GM18507 (cell line): ENCODE data around the gene PAFAH1B2.
"Not testable (repeated sequence)": the region's sequence is repeated elsewhere in the genome, so short reads cannot be mapped to it uniquely, and the experiment has no call there.

Experiments
- DNase-seq: peaks from one replicate; pipeline ENCODE4 v3.0.0; 2011; ENCODE audit warnings: low read depth; ENCODE audit not compliant: insufficient read length; ENCODE audit errors: extremely low spot score
- FAIRE-seq: peaks from 2 replicates; lab custom pipeline; 2011; peaks lifted over from hg19 to GRCh38; lab: Jason Lieb, UNC

Gene PAFAH1B2

GRCh38 chr11:117170210-117170609 is 26.1 kb downstream of the PAFAH1B2 start:
- DNase-seq = no peak
- no peak for FAIRE-seq

- FAIRE-seq (no peak), DNase-seq (no peak)
Measured at GRCh38 chr11:117171007-117171403, 26.9 kb downstream of the PAFAH1B2 start.

- FAIRE-seq = no peak
- no peak for DNase-seq
Measured at GRCh38 chr11:117171404-117172061, 27.4 kb downstream of the PAFAH1B2 start.

GRCh38 chr11:117172724-117173421 is 28.8 kb downstream of the PAFAH1B2 start:
- no peak for FAIRE-seq
- DNase-seq = no peak

GRCh38 chr11:117175104-117175503 is 31.0 kb downstream of the PAFAH1B2 start:
- FAIRE-seq (no peak), DNase-seq (no peak)

GRCh38 chr11:117175781-117176180 is 31.7 kb downstream of the PAFAH1B2 start:
- DNase-seq (no peak), FAIRE-seq (no peak)

- no peak for DNase-seq
- FAIRE-seq = no peak
Measured at GRCh38 chr11:117176186-117176585, 32.1 kb downstream of the PAFAH1B2 start.

GRCh38 chr11:117177534-117178209 is 33.6 kb downstream of the PAFAH1B2 start:
- no peak for FAIRE-seq

GRCh38 chr11:117178210-117179034 is 34.3 kb downstream of the PAFAH1B2 start, which contains the start of gene SIDT2:
Gene SIDT2 (plus strand): TSS chr11:117178743. CDS start chr11:117179264, 521 bp downstream.
- peak; percentile 85 for DNase-seq
- peak; percentile 96 for FAIRE-seq

More at GRCh38 chr11:117177534-117178209, 33.6 kb downstream of the PAFAH1B2 start:
- no peak for DNase-seq

- DNase-seq = no peak
- peak; percentile 83 for FAIRE-seq
Measured at GRCh38 chr11:117179048-117179999, 35.2 kb downstream of the PAFAH1B2 start.

- DNase-seq = no peak
Measured at GRCh38 chr11:117180020-117180419, 35.9 kb downstream of the PAFAH1B2 start.

GRCh38 chr11:117180661-117181585 is 36.8 kb downstream of the PAFAH1B2 start:
- FAIRE-seq (peak; percentile 91), DNase-seq (peak; percentile 58)

More at GRCh38 chr11:117180020-117180419, 35.9 kb downstream of the PAFAH1B2 start:
- no peak for FAIRE-seq

GRCh38 chr11:117181586-117182550 is 37.8 kb downstream of the PAFAH1B2 start:
- FAIRE-seq = no peak
- no peak for DNase-seq

GRCh38 chr11:117182551-117182935 is 38.5 kb downstream of the PAFAH1B2 start:
- FAIRE-seq (no peak), DNase-seq (no peak)

- not testable (repeated sequence) for FAIRE-seq, DNase-seq
Measured at GRCh38 chr11:117183178-117183577, 39.1 kb downstream of the PAFAH1B2 start.

GRCh38 chr11:117183724-117184349 is 39.8 kb downstream of the PAFAH1B2 start:
- FAIRE-seq (no peak), DNase-seq (no peak)
